ENCODE data around the gene BAHCC1. TPM values are rescaled to one million over a fixed set of nuclear protein-coding genes. Genes with fewer than 3 reads are reported as not detected.

BAHCC1 gene
- polyA plus RNA-seq, 2 donors, result 3.0 to 9.1 TPM

DNA sequence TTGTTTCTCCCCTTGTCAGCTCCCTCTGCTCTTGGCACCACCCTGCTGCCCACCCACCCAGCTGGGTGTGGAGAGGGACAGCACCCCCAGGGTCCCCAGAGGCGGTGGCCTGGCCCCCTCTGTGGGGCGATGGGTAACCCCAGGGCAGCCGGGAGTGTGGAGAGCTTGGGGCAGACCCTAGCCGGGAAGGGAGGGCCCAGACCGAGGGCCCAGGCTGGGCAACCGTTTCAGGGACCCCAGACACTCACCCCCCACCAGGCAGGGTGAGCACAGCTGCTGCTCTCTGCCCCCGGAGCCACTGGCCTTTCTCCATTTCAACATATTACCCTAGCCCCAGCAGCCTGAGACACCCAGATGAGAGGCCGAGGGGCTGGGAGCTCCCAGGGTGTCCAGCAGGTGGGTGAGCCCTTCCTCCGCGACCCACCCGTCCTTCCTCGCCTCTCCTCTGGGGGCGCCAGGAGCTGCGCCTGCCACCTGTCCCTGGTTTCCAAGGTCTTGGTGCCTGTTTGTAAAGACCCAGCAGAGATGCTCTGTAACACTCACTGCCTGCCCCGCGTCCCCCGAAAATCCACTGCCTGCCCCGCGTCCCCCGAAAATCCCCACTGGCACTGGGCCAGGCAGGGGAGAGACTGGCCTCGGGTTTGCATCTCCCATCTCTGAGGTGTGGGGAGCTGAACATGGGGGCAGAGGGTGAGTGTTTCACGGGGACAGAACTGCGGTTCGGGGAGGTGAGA is 45.4 kb downstream of the BAHCC1 start:
- no peak overlapping the region for H3K4me3 ChIP-seq (ENCODE audit: low read depth in 1 of 2, low read length in 2 of 2)
- H3K27me3 ChIP-seq (ENCODE audit: control insufficient read depth in 1 of 2, insufficient read depth in 2 of 2, low read length in 2 of 2), result no peaks in the 10 kb centered on the region
- H3K4me1 ChIP-seq (ENCODE audit: control insufficient read depth in 2 of 2, insufficient read depth in 2 of 2, low read length in 1 of 2), result peaks cover 5 to 10% of the 10 kb centered on the region in 2 donors
- peaks cover 0 to 13% of the 10 kb centered on the region in 2 donors for H3K36me3 ChIP-seq (ENCODE audit: control insufficient read depth in 2 of 2, insufficient read depth in 2 of 2, low read length in 1 of 2)
- no peaks in the 10 kb centered on the region for H3K9me3 ChIP-seq (ENCODE audit: control insufficient read depth in 2 of 2, insufficient read depth in 1 of 2, low read depth in 1 of 2, low read length in 1 of 2)
- 83 to 87% methylated on average over 24 of the region's 24 CpGs for WGBS, 2 donors
- no peak overlapping the region for H3K27ac ChIP-seq (ENCODE audit: low read depth in 2 of 2, low read length in 1 of 2)

DNA sequence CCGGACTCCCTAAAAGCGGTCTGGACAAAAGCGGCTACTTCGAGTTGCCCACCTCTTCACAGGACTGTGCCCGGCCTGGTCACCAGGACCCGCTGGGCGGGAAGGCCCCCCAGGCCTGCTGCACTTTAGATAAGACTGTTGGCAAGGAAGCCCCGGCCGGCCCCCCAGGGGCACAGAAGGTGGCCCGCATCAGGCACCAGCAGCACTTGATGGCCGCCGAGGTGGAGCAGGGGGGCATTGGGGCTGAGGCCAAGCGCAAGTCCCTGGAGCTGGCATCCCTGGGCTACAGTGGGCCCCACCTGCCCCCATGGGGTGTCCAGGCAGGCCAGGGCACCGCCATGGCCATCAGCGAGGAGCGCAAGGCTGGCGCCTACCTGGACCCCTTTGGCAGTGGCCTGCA is 47.5 kb downstream of the BAHCC1 start:
- Histone ChIP-seq H3K9me3 (ENCODE audit: control insufficient read depth in 2 of 2, insufficient read depth in 1 of 2, low read depth in 1 of 2, low read length in 1 of 2) (no peaks in the 10 kb centered on the region), H3K36me3 (ENCODE audit: control insufficient read depth in 2 of 2, insufficient read depth in 2 of 2, low read length in 1 of 2) (peaks cover 0 to 13% of the 10 kb centered on the region in 2 donors), H3K27ac (ENCODE audit: low read depth in 2 of 2, low read length in 1 of 2) (no peak overlapping the region), H3K4me3 (ENCODE audit: low read depth in 1 of 2, low read length in 2 of 2) (no peak overlapping the region), H3K4me1 (ENCODE audit: control insufficient read depth in 2 of 2, insufficient read depth in 2 of 2, low read length in 1 of 2) (no peaks in the 10 kb centered on the region), H3K27me3 (ENCODE audit: control insufficient read depth in 1 of 2, insufficient read depth in 2 of 2, low read length in 2 of 2) (no peaks in the 10 kb centered on the region)
- WGBS, 2 donors, result 93 to 95% methylated on average over 17 of the region's 17 CpGs

DNA sequence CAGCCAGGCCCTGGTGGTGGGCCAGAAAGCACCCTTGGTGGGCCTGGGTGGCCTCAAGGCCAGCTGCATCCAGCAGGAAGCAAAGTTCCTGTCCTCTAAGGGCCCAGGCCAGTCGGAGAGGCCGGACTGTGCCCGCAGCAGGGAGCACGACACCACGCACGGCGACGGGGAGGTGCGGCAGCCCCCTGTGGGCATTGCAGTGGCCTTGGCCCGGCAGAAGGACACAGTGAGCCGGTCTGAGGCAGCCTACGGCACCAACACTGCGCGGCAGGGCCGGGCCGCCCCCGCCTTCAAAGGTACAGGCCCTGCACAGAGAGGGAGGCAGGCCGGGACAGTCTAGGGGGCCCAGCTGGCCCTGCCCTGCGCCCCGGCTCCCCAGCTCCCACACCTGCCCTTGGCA is 48.0 kb downstream of the BAHCC1 start:
- no peaks in the 10 kb centered on the region for H3K4me1 ChIP-seq (ENCODE audit: control insufficient read depth in 2 of 2, insufficient read depth in 2 of 2, low read length in 1 of 2)
- no peak overlapping the region for H3K27ac ChIP-seq (ENCODE audit: low read depth in 2 of 2, low read length in 1 of 2)
- 91 to 96% methylated on average over 15 to 20 of the region's 20 CpGs for WGBS, 2 donors
- H3K27me3 ChIP-seq (ENCODE audit: control insufficient read depth in 1 of 2, insufficient read depth in 2 of 2, low read length in 2 of 2), result no peaks in the 10 kb centered on the region
- no peaks in the 10 kb centered on the region for H3K9me3 ChIP-seq (ENCODE audit: control insufficient read depth in 2 of 2, insufficient read depth in 1 of 2, low read depth in 1 of 2, low read length in 1 of 2)
- H3K36me3 ChIP-seq (ENCODE audit: control insufficient read depth in 2 of 2, insufficient read depth in 2 of 2, low read length in 1 of 2), result peaks cover 0 to 13% of the 10 kb centered on the region in 2 donors
- no peak overlapping the region for H3K4me3 ChIP-seq (ENCODE audit: low read depth in 1 of 2, low read length in 2 of 2)

DNA sequence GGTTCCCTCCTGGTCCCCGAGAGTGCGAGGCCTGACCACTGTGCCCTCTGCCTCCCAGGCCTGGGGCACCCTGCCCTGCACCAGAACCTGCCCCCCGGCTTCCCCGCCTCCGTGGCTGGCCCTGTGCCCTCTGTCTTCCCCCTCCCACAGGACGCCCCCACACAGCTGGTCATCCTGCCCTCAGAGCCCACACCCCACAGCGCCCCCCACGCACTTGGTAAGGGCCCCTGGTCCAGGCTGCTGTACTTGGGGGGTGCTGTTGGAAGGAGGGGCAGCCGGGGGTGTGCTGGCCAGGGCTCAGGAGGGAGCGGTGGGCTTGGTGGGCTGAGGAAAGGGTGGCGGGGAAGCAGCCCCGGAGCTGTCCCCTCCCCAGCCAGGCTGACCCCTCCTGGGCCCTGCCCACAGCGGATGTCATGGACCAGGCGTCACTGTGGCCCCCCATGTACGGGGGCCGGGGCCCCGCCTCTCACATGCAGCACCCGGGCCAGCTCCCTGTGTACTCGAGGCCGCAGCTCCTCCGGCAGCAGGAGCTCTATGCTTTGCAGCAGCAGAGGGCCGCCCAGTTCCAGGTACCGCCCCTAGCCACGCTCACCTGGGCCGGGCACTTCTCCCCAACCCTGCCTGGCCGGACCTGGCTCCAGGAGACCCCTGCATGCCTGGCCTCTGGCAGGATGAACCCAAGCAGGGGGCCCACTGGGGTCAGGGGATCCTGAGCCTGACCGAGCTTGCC is 49.5 kb downstream of the BAHCC1 start:
- Histone ChIP-seq H3K36me3 (ENCODE audit: control insufficient read depth in 2 of 2, insufficient read depth in 2 of 2, low read length in 1 of 2) (peaks cover 0 to 13% of the 10 kb centered on the region in 2 donors), H3K9me3 (ENCODE audit: control insufficient read depth in 2 of 2, insufficient read depth in 1 of 2, low read depth in 1 of 2, low read length in 1 of 2) (no peaks in the 10 kb centered on the region), H3K27ac (ENCODE audit: low read depth in 2 of 2, low read length in 1 of 2) (no peak overlapping the region), H3K4me1 (ENCODE audit: control insufficient read depth in 2 of 2, insufficient read depth in 2 of 2, low read length in 1 of 2) (no peaks in the 10 kb centered on the region), H3K27me3 (ENCODE audit: control insufficient read depth in 1 of 2, insufficient read depth in 2 of 2, low read length in 2 of 2) (no peaks in the 10 kb centered on the region), H3K4me3 (ENCODE audit: low read depth in 1 of 2, low read length in 2 of 2) (no peak overlapping the region)
- WGBS, 2 donors, result 84 to 85% methylated on average over 23 to 27 of the region's 27 CpGs

DNA sequence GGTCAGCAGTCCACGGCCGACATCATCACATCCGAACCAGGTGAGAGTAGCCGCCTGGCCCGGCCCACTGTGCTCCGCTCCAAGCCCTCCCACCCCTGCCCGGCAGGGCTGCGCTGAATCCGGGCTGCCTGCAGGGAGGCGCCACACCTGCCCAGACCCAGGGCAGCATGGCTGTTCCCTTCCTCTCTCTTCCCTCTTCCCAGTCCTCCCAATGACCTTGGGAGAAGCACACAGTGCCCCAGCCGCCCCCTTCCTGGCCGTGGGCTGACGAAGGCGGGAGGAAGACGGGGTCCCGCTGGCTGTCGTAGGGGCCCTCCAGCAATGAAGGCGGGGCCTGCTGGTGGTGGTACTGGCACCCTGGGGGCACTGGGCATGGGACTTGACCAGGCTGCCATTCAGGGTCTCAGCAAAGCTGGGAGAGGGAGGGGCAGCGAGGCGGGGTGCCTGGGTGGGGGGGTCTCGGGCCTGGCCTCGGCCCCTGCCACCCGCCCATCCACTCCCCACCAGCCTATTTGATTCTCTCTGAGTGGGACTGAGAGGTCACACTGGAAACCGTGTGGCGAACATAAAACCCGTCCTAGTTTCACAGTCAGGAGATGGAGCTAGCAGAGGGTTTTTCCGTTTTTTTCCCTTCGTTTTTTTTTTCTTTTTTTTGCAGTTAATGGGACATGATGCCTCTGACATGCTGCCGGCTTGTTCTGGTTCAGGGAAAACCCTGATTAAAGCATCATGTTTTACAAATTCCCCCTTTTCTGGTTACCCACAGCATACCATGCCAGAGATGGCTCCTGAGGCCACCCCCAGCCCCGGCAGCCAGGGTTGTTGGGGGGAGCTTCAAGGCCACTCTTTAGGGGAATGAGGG is 50.6 kb downstream of the BAHCC1 start:
- Histone ChIP-seq H3K9me3 (ENCODE audit: control insufficient read depth in 2 of 2, insufficient read depth in 1 of 2, low read depth in 1 of 2, low read length in 1 of 2) (no peaks in the 10 kb centered on the region), H3K4me1 (ENCODE audit: control insufficient read depth in 2 of 2, insufficient read depth in 2 of 2, low read length in 1 of 2) (no peaks in the 10 kb centered on the region), H3K27me3 (ENCODE audit: control insufficient read depth in 1 of 2, insufficient read depth in 2 of 2, low read length in 2 of 2) (no peaks in the 10 kb centered on the region), H3K36me3 (ENCODE audit: control insufficient read depth in 2 of 2, insufficient read depth in 2 of 2, low read length in 1 of 2) (peaks cover 0 to 13% of the 10 kb centered on the region in 2 donors), H3K27ac (ENCODE audit: low read depth in 2 of 2, low read length in 1 of 2) (no peak overlapping the region), H3K4me3 (ENCODE audit: low read depth in 1 of 2, low read length in 2 of 2) (no peak overlapping the region)
- WGBS, 2 donors, result 83 to 87% methylated on average over 24 to 30 of the region's 30 CpGs

DNA sequence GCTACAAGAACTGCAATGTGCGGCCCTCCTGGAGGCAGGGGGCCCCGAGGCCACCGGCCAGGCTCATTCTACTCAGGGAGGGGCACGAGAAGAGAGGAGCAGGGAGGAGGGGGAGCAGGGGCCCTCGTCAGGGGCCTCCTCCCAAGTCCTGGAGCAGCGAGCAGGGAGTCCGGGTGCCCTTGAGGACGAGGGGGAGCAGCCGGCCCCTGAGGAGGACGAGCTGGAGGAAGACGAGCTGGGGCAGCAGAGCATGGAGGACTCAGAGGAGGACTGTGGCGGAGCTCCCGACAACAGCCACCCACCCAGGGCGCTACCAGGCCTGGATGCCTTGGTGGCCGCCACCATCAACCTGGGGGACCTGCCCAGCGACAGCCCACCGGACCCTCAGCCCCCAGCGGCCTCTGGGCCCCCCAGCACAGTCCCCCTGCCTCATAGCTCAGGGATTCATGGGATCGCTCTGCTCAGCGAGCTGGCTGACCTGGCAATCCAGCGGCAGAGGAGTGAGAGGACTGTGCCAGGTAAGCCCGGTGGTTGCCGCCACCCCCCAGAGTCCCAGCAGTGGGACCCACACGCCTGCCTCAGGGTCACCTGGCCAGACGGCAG is 52.2 kb downstream of the BAHCC1 start:
- no peaks in the 10 kb centered on the region for H3K27me3 ChIP-seq (ENCODE audit: control insufficient read depth in 1 of 2, insufficient read depth in 2 of 2, low read length in 2 of 2)
- H3K27ac ChIP-seq (ENCODE audit: low read depth in 2 of 2, low read length in 1 of 2), result no peak overlapping the region
- 92 to 94% methylated on average over 24 to 25 of the region's 25 CpGs for WGBS, 2 donors
- H3K4me3 ChIP-seq (ENCODE audit: low read depth in 1 of 2, low read length in 2 of 2), result no peak overlapping the region
- no peaks in the 10 kb centered on the region for H3K9me3 ChIP-seq (ENCODE audit: control insufficient read depth in 2 of 2, insufficient read depth in 1 of 2, low read depth in 1 of 2, low read length in 1 of 2)
- peaks cover 0 to 9% of the 10 kb centered on the region in 2 donors for H3K36me3 ChIP-seq (ENCODE audit: control insufficient read depth in 2 of 2, insufficient read depth in 2 of 2, low read length in 1 of 2)
- H3K4me1 ChIP-seq (ENCODE audit: control insufficient read depth in 2 of 2, insufficient read depth in 2 of 2, low read length in 1 of 2), result no peaks in the 10 kb centered on the region

DNA sequence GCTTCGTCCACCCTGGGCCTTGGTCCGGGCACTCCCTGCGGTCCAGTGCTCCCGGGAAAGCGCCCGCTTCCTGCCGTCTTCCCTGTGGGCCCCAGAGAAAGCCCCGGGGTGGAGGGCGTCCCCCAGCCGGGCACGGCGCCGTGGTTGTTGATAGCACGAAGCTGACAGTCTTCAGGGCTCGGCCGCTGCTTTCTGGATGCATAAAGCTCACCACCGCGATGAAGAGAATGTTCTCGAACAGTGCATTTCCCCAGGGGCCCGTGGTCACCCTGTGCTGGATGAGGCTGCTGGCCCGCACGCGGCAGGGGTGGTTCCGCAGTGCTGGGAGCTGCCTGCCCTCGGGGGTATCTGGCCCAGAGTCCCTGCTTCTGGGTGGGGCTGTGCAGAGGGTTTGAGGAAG is 53.2 kb downstream of the BAHCC1 start:
- H3K4me1 ChIP-seq (ENCODE audit: control insufficient read depth in 2 of 2, insufficient read depth in 2 of 2, low read length in 1 of 2), result no peaks in the 10 kb centered on the region
- H3K9me3 ChIP-seq (ENCODE audit: control insufficient read depth in 2 of 2, insufficient read depth in 1 of 2, low read depth in 1 of 2, low read length in 1 of 2), result no peaks in the 10 kb centered on the region
- peaks cover 0 to 3% of the 10 kb centered on the region in 2 donors for H3K36me3 ChIP-seq (ENCODE audit: control insufficient read depth in 2 of 2, insufficient read depth in 2 of 2, low read length in 1 of 2)
- H3K27ac ChIP-seq (ENCODE audit: low read depth in 2 of 2, low read length in 1 of 2), result no peak overlapping the region
- no peak overlapping the region for H3K4me3 ChIP-seq (ENCODE audit: low read depth in 1 of 2, low read length in 2 of 2)
- no peaks in the 10 kb centered on the region for H3K27me3 ChIP-seq (ENCODE audit: control insufficient read depth in 1 of 2, insufficient read depth in 2 of 2, low read length in 2 of 2)
- WGBS, 2 donors, result 89 to 93% methylated on average over 25 of the region's 25 CpGs

DNA sequence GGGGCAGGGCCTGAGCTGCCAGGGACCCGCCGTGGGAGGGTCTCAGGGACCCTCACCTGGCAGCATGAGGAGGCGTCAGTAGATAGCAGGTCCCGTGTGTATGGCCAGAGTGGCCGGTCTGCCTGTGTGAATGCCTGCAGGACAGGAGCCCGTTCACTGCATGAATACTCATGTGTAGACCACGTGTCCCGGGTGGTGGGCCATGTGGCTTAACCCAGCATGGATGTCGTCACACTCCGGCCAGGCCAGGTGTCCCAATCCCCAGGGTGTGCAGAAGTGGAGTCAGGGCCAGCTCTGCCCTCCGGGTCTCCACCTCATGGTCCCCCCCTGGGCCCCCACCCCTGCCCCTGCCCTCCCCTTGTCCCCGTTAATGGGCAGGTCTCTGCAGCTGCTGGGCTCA is 53.7 kb downstream of the BAHCC1 start:
- Histone ChIP-seq H3K9me3 (ENCODE audit: control insufficient read depth in 2 of 2, insufficient read depth in 1 of 2, low read depth in 1 of 2, low read length in 1 of 2) (no peaks in the 10 kb centered on the region), H3K4me3 (ENCODE audit: low read depth in 1 of 2, low read length in 2 of 2) (no peak overlapping the region), H3K4me1 (ENCODE audit: control insufficient read depth in 2 of 2, insufficient read depth in 2 of 2, low read length in 1 of 2) (no peaks in the 10 kb centered on the region), H3K27me3 (ENCODE audit: control insufficient read depth in 1 of 2, insufficient read depth in 2 of 2, low read length in 2 of 2) (no peaks in the 10 kb centered on the region), H3K36me3 (ENCODE audit: control insufficient read depth in 2 of 2, insufficient read depth in 2 of 2, low read length in 1 of 2) (peaks cover 0 to 2% of the 10 kb centered on the region in 2 donors), H3K27ac (ENCODE audit: low read depth in 2 of 2, low read length in 1 of 2) (no peak overlapping the region)
- 87% methylated on average over 12 of the region's 12 CpGs for WGBS, 2 donors

DNA sequence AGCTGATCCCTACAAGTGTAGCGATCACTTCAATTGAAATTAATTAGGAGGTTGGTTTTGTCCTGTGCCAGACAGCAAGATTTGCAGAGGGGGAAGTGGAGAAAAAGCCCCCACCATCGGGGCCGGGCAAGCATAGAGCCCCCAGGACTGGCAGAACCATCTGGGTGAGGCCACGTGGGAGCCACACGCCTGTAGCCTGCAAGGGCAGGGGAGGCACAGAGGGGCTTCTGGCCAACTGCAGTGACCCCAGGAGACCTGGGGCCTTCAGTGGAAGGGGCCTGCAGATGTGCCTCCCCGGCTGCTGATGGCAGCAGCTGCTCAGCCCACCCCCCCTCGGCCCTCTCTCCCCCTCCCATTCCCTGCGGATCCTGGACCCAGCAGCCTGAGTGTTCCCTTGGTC is 54.1 kb downstream of the BAHCC1 start:
- Histone ChIP-seq H3K27ac (ENCODE audit: low read depth in 2 of 2, low read length in 1 of 2) (no peak overlapping the region), H3K36me3 (ENCODE audit: control insufficient read depth in 2 of 2, insufficient read depth in 2 of 2, low read length in 1 of 2) (peaks cover 0 to 2% of the 10 kb centered on the region in 2 donors), H3K27me3 (ENCODE audit: control insufficient read depth in 1 of 2, insufficient read depth in 2 of 2, low read length in 2 of 2) (no peaks in the 10 kb centered on the region), H3K4me1 (ENCODE audit: control insufficient read depth in 2 of 2, insufficient read depth in 2 of 2, low read length in 1 of 2) (no peaks in the 10 kb centered on the region), H3K9me3 (ENCODE audit: control insufficient read depth in 2 of 2, insufficient read depth in 1 of 2, low read depth in 1 of 2, low read length in 1 of 2) (no peaks in the 10 kb centered on the region), H3K4me3 (ENCODE audit: low read depth in 1 of 2, low read length in 2 of 2) (no peak overlapping the region)
- whole genome bisulfite sequencing, 2 donors, result 75 to 83% methylated on average over 6 to 8 of the region's 8 CpGs
